NB4 (cell line): ENCODE data around the gene MERTK.

Source experiments
- POLR2A ChIP-seq: IDR thresholded peaks from 2 replicates; pipeline ENCODE4 v1.6.1; 2011; ENCODE audit warnings: mild to moderate bottlenecking; ENCODE audit not compliant: insufficient read length; ENCODE audit errors: extremely low read depth
- TF ChIP-seq, protein P1 (sequence below): IDR thresholded peaks from one replicate; pipeline ENCODE4 v1.5.1; 2012; ENCODE audit warnings: low read depth, low read length

DNA sequence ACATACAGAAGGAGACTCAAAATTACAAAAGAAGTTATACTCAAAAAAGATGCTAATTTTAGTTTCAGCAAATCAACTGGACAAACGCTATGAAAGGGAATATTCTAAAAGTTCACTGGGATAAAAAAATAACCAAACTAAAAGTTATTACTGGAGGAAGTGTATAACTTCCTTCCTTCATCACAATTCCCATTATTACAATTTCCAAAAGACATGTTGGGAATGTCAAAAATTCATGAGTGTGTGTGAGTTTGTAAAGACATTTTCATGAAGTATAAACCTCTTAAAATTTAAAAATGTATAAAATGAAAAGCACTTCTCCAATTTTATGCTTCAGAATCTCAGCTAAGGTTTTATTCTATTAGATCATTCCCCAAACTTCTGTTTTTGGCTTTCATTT lies 67.8 kb downstream of the MERTK start:
- TF ChIP-seq POLR2A, result no peak
- TF ChIP-seq, protein P1, sequence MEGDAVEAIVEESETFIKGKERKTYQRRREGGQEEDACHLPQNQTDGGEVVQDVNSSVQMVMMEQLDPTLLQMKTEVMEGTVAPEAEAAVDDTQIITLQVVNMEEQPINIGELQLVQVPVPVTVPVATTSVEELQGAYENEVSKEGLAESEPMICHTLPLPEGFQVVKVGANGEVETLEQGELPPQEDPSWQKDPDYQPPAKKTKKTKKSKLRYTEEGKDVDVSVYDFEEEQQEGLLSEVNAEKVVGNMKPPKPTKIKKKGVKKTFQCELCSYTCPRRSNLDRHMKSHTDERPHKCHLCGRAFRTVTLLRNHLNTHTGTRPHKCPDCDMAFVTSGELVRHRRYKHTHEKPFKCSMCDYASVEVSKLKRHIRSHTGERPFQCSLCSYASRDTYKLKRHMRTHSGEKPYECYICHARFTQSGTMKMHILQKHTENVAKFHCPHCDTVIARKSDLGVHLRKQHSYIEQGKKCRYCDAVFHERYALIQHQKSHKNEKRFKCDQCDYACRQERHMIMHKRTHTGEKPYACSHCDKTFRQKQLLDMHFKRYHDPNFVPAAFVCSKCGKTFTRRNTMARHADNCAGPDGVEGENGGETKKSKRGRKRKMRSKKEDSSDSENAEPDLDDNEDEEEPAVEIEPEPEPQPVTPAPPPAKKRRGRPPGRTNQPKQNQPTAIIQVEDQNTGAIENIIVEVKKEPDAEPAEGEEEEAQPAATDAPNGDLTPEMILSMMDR, result no peak
